Ovary (tissue), 9 donors: ENCODE results near the gene PLEKHG4B. TPM values are rescaled to one million over a fixed set of nuclear protein-coding genes. Genes with fewer than 3 reads are reported as not detected.

Source experiments
- DNase-seq, 5 donors: peaks; one replicate each; pipeline ENCODE4 v3.0.0-alpha.2; 2019 to 2020
- H3K27ac ChIP-seq, 2 donors: fragments of 200-600 bp; one replicate each; pipeline versions ENCODE4 v1.5.1 to v1.8.0; 2019 to 2022
- H3K27me3 ChIP-seq: fragments of 200-600 bp; one replicate; pipeline ENCODE4 v1.8.0; 2022
- H3K36me3 ChIP-seq: fragments of 200-600 bp; sonication (generic); one replicate; pipeline ENCODE4 v1.5.1; 2019
- H3K4me1 ChIP-seq: one replicate; pipeline ENCODE4 v1.8.1; 2013; ENCODE audit warnings: mild to moderate bottlenecking, moderate library complexity; ENCODE audit not compliant: insufficient read depth
- H3K4me3 ChIP-seq: fragments of 200-600 bp; sonication (generic); one replicate; pipeline ENCODE4 v1.5.1; 2017
- H3K9me3 ChIP-seq, 2 donors: fragments of 200-600 bp in 1 of 2; sonication (generic) in 1 of 2; one replicate each; pipeline versions ENCODE4 v1.5.1 to v1.8.1; 2013 to 2019; ENCODE audit warnings: mild to moderate bottlenecking in 1 of 2, moderate library complexity in 1 of 2
- EP300 ChIP-seq: sonication (generic); formaldehyde crosslinking; IDR thresholded peaks from one replicate; pipeline ENCODE4 v1.6.1; 2017; ENCODE audit warnings: antibody characterized with exemption
- POLR2A ChIP-seq: fragments of 450-650 bp; IDR thresholded peaks from one replicate; pipeline ENCODE4 v1.6.1; 2017; ENCODE audit warnings: antibody characterized with exemption, mild to moderate bottlenecking, moderate library complexity
- WGBS, 3 donors: extraction: QIAGEN DNeasy Blood & Tissue Kit in 1 of 3; methylation state at CpG; one replicate each; pipeline versions ENCODE4 v1.1.5 to v1.1.7; 2013 to 2017; 5-methylcytosine and 5-hydroxymethylcytosine counted together
- intact Hi-C, 4 donors: fragments of 100-400 bp; cut with DNase I; formaldehyde crosslinking; loops; one replicate each; pipeline versions ENCODE4 v1.11.0 to v1.15.1; 2022 to 2023
- polyA plus RNA-seq, 2 donors: library from polyadenylated mRNA; stranded (reverse); fragments of 200-250 nt in 1 of 2; fragments of 350-450 nt in 1 of 2; fragmentation: Illumina TruSeq in 1 of 2; extraction: RNeasy Lipid Tissue Mini Kit (QIAGEN cat#74804) in 1 of 2; gene quantifications; one replicate each; pipeline ENCODE4 v1.2.3, GENCODE V29; 2013 to 2014
- total RNA-seq, 7 donors: library from RNA; depleted of rRNA in 2 of 7; stranded (reverse); fragments of >200 nt in 2 of 7; fragmentation: NEBNext Ultra II Directional in 3 of 7; extraction: Animal tissue kit (Norgen Biotek cat#: 25700) in 3 of 7; gene quantifications; one replicate each; pipeline versions ENCODE4 v1.1.0 to v1.2.4, GENCODE V29; 2016 to 2023
- TF ChIP-seq, protein P1 (sequence below), 3 donors: fragments of 450-650 bp in 2 of 3; fragments of 200-600 bp in 1 of 3; IDR thresholded peaks; one replicate each; pipeline versions ENCODE4 v1.5.1 to v1.8.0; 2016 to 2022; ENCODE audit warnings: antibody characterized with exemption in 3 of 3, mild to moderate bottlenecking in 1 of 3
- donor health status: DM: no; HTN: no; CAD: no; lungs with moderate emphysema.
- donor health status: DM: no; HTN: no; CAD: no.
- donor health status: Bipolar disorder and iron deficiency.
- donor health status: DM: yes; HTN: yes; CAD: no.
- donor health status: DM: no; HTN: no; CAD: no.
- donor health status: DM: yes; HTN: yes; CAD: no.

The PLEKHG4B gene
- total and polyA plus RNA-seq, 9 donors, result 0.47 to 4.0 (median 1.8) TPM

DNA sequence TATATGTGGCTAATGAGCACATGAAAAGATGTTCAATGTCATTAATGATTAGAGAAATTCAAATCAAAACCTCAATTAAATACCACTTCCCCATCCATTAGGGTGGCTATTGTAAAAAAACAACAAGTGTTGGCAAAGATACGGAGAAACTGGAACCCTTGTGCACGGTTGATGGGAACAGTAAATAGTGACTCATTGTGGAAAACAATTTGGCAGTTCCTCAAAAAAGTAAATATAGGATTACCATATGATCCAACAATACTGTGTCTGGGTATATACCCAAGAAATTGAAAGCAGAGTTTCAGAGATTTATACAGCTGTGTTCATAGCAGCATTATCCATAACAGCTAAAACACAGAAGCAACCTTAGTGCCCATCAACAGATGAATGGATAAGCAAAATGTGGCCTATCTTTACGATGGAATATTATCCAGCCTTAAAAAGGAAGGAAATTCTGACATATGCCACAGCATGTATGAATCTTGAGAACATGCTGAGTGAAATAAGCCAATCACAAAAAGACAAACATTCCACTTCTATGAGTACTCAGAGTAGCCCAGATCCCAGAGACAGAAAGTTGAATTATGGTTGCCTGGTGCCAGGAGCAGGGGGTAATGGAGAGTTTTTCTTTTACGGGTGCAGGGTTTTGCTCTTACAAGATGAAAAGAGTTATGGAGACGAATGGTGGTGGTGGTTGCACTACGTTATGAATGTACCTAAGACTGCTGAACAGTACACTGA lies 57.9 kb downstream of the PLEKHG4B start:
- intact Hi-C loops, result no loop called here
- Histone ChIP-seq H3K27ac (no peak overlapping the region), H3K9me3 (peaks cover 5 to 7% of the 10 kb centered on the region in 2 donors), H3K27me3 (no peaks in the 10 kb centered on the region), H3K36me3 (no peaks in the 10 kb centered on the region), H3K4me1 (peaks cover 2% of the 10 kb centered on the region), H3K4me3 (no peak overlapping the region)
- TF ChIP-seq EP300, result no peak
- TF ChIP-seq, protein P1, sequence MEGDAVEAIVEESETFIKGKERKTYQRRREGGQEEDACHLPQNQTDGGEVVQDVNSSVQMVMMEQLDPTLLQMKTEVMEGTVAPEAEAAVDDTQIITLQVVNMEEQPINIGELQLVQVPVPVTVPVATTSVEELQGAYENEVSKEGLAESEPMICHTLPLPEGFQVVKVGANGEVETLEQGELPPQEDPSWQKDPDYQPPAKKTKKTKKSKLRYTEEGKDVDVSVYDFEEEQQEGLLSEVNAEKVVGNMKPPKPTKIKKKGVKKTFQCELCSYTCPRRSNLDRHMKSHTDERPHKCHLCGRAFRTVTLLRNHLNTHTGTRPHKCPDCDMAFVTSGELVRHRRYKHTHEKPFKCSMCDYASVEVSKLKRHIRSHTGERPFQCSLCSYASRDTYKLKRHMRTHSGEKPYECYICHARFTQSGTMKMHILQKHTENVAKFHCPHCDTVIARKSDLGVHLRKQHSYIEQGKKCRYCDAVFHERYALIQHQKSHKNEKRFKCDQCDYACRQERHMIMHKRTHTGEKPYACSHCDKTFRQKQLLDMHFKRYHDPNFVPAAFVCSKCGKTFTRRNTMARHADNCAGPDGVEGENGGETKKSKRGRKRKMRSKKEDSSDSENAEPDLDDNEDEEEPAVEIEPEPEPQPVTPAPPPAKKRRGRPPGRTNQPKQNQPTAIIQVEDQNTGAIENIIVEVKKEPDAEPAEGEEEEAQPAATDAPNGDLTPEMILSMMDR (IDR thresholded peaks at IDR 0.05), result no peak
- TF ChIP-seq POLR2A, result no peak
- DNase-seq, result no peak
- WGBS, 3 donors, result 88 to 92% (median 90%) methylated on average over 6 of the region's 6 CpGs

- DNase-seq, result no peak
- Histone ChIP-seq H3K4me3 (no peak overlapping the region), H3K27me3 (no peaks in the 10 kb centered on the region), H3K4me1 (peaks cover 2% of the 10 kb centered on the region), H3K36me3 (no peaks in the 10 kb centered on the region), H3K9me3 (peaks cover 5 to 7% of the 10 kb centered on the region in 2 donors), H3K27ac (no peak overlapping the region)
- WGBS, 3 donors, result 92 to 97% (median 95%) methylated on average over 4 of the region's 4 CpGs
- TF ChIP-seq EP300, result no peak
- intact Hi-C loops, result no loop called here
Observed at GRCh38 chr5:150746-151145, 58.8 kb downstream of the PLEKHG4B start.

- intact Hi-C loops, result no loop called here
- DNase-seq, result no peak
- TF ChIP-seq EP300, result no peak
- no peak for TF ChIP-seq POLR2A
- TF ChIP-seq, protein P1 (IDR thresholded peaks at IDR 0.05), result no peak
- 94 to 99% (median 97%) methylated on average over 6 of the region's 6 CpGs for WGBS, 3 donors
- Histone ChIP-seq H3K27me3 (no peaks in the 10 kb centered on the region), H3K27ac (no peak overlapping the region), H3K36me3 (no peaks in the 10 kb centered on the region), H3K4me1 (peaks cover 2% of the 10 kb centered on the region), H3K9me3 (peaks cover 3 to 5% of the 10 kb centered on the region in 2 donors), H3K4me3 (no peak overlapping the region)
Observed at GRCh38 chr5:152077-152476, 60.1 kb downstream of the PLEKHG4B start.

GRCh38 chr5:153256-153655 lies 61.3 kb downstream of the PLEKHG4B start:
- no peak overlapping the region for H3K27ac ChIP-seq
- no peak overlapping the region for H3K4me3 ChIP-seq
- DNase-seq, result no peak
- no peaks in the 10 kb centered on the region for H3K27me3 ChIP-seq
- intact Hi-C loops, result no loop called here
- TF ChIP-seq, protein P1 (IDR thresholded peaks at IDR 0.05), result no peak
- TF ChIP-seq EP300, result no peak
- TF ChIP-seq POLR2A, result no peak
- H3K4me1 ChIP-seq, result peaks cover 2% of the 10 kb centered on the region
- H3K9me3 ChIP-seq, result no peaks in the 10 kb centered on the region
- 35 to 63% (median 47%) methylated on average over 8 of the region's 8 CpGs for WGBS, 3 donors
- H3K36me3 ChIP-seq, result no peaks in the 10 kb centered on the region

DNA sequence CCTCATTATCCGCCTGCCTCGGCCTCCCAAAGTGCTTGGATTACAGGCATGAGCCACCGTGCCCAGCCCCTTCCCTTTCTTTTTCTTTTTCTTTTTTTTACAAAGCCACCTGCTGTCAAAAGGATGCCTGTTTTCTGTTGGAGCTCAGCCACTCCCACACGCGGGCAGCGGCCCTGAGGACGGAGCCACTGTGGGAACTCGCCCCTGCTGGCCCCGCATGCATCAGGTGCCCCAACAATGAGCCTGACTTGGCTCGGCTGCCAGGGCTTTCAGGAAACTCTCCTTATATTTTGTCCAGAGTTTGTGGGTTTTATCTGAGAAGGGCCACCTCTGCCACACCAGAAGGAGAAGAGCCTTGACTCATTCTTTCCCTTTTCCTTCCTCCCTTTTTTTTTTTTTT lies 62.3 kb downstream of the PLEKHG4B start:
- no peaks in the 10 kb centered on the region for H3K27me3 ChIP-seq
- no peak overlapping the region for H3K27ac ChIP-seq
- H3K4me3 ChIP-seq, result no peak overlapping the region
- H3K4me1 ChIP-seq, result peaks cover 2% of the 10 kb centered on the region
- DNase-seq, result no peak
- no peaks in the 10 kb centered on the region for H3K36me3 ChIP-seq
- 86 to 92% (median 87%) methylated on average over 10 of the region's 10 CpGs for WGBS, 3 donors
- no peaks in the 10 kb centered on the region for H3K9me3 ChIP-seq
- TF ChIP-seq POLR2A (no peak), EP300 (no peak)
- TF ChIP-seq, protein P1 (IDR thresholded peaks at IDR 0.05), result no peak
- intact Hi-C loops, result no loop called here
